HL-60/S4 treated with phorbol 12-myristate 13-acetate at 8.2 ng/mL for 4 days and 3 days (cell line): ENCODE measurements around the gene CD8B2.
"Not testable (repeated sequence)": the region's sequence is repeated elsewhere in the genome, so short reads cannot be mapped to it uniquely, and the experiment has no call there.

ENCODE experiments used
- in situ Hi-C: fragments of 300-500 bp; cut with MboI; formaldehyde crosslinking; loops from 2 replicates; pipeline ENCODE4 v1.15.0; 2022; ENCODE audit warnings: low sequenced_read_pairs

The CD8B2 gene

DNA sequence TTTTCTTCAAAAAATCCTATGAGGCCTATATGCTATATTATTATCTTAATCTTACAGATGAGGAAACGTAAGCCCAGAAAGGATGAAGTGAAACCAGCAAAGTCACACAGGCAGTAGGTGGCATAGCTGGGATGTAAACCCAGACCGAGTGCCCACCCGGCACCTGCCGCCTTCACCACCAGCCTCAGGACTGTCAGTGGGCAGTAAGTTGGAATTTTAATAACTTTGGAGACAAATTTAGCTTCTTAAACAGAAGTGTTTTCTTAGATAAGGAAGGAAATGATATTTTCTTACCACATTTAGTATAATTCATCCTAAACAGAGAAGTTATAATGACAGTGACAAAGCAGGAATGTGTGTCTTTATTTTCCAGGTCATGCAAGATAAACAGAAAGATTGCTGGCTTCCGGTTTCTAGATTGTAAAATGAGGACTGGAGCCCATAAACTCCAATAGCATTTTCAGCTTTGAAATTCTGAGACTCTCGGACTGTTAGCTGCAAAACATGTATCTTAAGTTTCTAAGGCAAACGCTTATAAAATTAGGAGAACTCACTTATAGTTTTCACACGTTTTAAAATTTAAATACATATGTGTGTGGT, 59.3 kb downstream of the CD8B2 start:
- in situ Hi-C loops = loop anchor here (25.0 kb wide), 1 partner anchor 434 kb away; no protein-coding TSS in a partner anchor

DNA sequence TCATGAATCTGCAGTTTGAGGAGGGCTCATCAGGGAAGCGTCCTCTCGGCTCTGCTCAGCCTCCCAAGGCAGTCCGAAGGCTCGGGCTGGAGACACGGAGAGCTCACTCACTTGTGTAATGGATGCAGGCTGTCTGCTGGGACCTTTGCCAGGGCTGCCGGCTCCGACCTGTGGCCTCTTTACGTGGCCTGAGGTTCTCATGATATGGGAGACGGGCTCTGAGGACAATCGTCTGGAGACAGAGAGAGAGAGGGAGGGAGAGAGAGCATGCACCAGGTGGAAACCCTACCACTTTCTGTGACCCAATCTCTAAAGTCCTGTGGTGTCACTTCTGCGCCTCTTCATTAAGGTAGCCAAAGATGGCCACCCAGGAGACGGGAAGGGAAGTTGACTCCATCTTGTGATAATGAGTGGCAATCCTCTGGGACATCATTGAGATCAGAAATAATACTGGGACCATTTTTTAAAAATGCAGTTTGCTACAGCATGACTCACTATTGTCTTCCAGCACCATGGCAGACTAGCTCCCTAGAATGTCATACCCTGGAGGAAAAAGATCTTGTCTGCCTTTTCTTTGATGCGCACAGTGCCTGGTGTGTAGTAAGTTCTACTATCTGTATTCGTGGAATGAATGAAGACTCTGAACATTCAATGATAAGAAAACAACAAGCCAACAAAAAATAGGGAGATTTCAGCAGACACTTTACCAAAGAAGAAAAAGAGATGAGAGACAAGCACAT, 60.2 kb downstream of the CD8B2 start:
- in situ Hi-C loops = loop anchor here (25.0 kb wide), 1 partner anchor 435 kb away; no protein-coding TSS in a partner anchor

DNA sequence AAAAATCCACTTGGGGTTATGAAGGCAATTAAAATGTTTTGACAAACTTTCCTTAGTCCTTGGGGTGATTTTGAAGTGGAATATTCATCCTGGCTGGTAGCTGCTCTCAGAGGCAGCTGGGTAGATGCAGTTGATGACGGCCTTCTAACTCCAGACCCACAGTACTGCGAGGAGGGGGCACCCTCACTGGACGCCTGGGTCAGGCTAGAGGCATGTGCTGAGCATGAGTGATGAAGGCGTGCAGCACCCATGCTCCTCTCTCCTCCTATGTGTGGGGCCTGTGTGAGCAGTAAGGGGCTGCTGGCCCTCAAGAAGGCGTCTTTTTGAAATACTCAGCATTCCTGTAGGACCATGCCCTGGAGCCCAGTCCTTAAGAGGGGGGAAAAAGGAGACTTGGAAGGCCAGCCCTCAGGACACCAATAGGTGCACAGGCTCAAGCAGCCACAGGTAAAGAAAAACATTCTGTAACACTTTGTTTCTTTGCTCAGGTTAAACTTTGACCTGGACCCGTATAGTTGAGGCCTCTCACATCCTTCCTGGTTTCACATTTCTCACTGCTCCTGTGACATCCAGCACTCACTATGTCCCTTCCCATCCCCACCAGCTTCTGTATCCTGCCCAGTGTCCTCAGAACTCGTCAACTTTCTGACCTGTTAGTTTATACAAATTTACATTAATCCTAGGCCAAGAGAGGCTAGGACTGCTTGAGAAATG, 64.4 kb downstream of the CD8B2 start:
- in situ Hi-C loops = no loop called here

DNA sequence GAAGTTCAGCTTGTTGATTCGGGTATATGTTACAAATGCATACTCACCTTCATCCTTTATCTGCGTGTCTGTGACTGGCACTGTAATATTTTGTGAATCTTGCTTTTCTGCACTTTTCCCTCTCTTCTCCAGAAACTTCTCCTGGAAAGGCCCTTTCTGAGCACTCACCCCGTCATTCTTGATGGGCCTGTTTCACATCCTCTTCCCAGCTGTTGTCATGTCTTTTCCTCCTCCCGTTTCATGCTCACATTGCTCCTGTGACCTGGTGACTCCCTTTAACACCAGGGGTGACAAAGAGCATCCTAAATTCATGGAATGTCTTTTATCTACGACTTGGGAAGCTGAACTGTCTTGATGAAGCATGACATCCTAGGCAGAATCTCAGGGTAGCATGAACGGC, 65.8 kb downstream of the CD8B2 start:
- in situ Hi-C loops = no loop called here

DNA sequence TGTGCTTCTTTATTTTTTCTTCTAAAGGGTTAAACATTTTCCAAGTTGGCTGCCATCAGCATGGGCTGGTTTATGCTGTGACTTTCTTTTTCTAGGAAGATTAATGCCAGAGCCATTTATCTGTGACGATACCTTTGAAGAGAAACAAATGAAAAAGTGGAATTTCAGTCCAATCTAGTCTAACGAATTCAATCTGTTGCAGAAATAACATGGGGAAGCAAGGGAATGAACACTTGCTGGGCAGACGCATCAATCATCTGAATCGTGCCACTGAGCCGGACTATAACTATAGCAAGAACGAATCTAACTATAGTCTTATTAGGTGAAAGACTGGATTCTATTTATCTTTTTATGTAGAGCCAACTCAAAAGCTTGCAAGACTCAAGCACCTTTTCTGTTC, 66.2 kb downstream of the CD8B2 start:
- in situ Hi-C loops = no loop called here

DNA sequence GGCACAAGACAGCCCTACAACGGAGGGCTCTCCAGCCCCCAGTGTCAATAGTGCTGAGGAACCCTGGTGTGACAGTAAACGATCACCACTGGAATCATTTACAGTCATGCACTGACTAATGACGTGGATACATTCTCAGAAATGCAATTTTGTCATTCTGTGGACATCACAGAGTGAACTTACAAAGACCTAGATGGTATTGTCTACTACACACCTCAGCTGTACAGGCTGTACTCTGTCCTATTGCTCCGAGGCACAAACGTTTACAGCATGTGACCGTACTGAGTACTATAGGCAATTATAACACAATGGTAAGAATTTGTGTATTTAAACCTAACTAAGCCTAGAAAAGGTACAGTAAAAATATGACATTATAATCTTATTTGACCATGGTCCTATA, 67.2 kb downstream of the CD8B2 start:
- in situ Hi-C loops = no loop called here

DNA sequence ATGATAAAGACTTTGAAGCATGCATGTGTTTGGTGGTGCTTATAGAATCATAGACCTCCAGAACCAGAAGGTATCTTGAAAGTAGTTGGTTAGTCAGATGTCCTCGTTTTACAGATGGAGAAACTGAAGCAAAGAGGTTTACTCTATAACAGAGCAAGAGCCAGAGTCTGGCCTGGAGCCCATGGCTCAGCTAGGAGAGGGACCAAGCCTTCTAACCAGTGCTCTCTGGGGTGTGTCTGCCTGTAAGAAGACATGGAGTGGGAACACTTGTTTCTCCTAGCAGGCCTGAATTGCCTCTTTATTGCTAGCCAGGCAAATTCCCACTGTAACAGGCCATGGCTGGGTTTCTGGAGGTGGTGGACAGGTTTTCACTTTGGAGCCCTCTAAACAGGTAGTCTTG, 67.9 kb downstream of the CD8B2 start:
- in situ Hi-C loops = no loop called here

DNA sequence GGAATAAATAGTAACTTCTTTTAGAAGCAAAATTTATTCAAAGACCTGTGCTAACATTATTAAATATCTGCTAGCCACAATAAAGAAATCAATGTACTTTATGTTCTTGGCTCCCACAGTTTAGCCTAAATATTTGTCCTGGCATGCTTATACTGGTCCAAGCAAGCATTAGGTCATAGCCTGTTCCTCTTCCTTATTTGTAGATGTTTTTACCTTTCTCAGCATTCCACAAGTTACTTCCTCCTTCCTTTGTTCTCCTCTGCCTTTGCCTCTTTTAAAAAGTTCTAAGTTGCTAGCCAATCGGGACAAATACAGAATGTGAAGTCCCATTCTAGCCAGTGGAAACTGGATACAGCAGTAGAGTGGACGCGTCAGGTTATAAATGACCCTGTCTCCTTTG, 72.6 kb downstream of the CD8B2 start:
- in situ Hi-C loops = not testable (repeated sequence)

DNA sequence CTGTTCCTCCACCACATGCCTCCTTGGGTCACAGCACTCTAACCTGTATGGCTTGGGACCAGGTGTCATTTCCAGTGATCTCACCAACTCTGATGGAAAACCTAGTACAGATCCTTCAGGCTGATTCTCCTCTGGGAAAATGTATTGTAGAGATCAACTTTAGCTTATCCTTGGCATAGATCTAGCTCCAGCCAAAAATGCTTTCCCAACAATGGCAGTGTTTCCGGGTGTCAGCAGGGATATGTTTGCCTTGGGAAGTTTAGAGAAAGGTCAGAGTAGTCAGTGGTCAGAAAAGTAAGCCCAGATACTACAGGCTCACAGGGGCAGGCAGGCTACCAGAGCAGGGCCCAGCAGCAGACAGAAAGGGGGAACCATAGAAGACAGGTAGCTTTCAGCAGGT, 73.6 kb downstream of the CD8B2 start:
- in situ Hi-C loops = no loop called here

DNA sequence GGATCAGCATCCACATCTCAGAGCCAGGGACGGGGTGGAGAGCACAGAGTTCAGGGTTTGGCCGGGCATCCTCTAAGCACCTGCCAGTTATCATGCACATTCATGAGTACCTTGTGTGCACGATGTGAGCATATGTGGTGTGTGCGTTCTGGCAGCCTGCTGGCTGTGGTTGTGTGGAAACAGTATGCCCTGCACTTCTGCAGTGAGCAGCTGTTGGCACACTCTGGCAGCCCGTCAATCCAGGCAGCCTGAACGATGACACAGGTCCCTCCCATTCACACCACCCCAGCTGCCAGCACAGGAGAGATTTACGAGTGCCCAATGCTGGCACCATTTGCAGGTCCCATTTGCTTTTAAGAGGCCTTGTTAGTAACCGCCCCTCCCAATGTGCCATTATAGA, 74.2 kb downstream of the CD8B2 start:
- in situ Hi-C loops = no loop called here

DNA sequence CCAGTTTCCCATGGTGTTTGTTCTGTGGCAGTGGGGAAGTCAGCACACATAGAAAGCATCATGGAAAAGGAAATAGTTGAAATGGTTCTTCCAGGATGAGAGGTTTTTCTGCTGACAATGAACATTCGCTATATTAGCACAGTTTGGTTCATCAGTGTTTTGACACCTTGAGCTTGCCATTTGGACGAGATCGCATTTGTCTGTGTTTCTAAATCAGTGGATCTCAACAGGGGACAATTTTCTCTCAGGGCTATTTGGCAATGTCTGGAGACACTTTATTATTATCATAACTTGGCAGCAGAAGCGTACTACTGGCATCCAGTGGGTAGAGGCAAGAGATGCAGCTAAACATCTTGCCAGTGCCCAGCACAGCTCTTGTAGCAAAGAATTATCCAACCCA, 74.6 kb downstream of the CD8B2 start:
- in situ Hi-C loops = no loop called here

DNA sequence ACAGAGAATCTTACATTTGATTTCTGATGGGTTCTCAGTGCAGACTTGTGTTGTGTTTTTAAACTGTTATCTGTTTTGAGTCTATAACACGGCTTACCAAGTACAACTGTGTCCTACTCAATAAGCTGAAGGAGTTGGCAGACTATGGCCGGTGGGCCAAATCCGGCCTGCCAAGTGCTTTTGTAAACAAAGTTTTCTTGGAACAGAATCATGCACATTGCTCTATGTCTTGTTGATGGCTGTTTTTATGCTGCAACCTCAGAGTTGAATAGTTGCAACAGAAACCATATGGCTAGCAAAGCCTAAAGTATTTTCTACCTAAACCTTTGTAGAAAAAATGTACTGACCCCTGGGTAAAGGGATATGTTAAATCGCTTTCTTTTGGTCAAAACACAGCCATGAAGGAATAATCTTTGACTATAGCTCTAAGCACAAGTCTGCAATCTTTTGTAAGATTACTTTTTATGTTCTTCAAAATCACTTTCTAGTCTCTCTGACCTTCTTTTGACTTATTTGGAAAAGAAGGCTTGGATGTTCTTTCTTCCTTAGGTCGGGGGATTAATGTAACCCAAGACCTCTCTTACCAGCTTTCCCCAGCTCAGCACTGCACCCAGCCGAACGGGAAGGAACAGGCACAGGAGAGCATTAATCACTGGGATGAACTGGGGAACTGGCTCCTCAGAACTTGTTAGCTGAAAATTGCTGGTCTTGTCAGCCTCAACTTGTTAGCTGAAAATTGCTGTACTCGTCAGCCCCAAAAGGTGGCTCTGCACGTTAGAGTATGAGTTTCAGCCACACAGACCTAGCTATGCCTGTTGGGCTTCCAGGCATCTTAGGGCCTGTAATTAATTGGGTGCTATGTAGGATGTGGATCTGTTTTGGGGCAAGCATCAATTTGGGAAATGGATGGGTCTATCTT, 75.4 kb downstream of the CD8B2 start:
- in situ Hi-C loops = no loop called here

DNA sequence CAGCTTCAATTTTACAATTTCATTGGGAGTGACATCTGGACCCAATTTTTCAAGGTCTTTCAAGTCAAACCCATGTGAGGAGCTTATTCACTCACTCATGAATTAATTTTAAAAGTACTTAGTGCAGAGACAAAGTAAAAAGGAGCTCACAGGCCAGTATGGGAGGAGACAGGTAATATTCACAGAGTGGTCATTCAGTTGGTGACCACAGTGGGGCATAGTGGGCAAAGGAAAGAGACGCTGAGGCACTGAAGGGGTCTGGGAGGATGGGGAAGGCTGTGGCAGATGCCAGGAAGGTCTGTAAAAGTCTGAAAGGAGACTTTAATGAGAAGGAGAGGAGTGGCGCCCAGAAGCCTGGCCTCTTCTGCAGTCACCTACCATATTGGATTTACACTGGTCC, 76.0 kb downstream of the CD8B2 start:
- in situ Hi-C loops = no loop called here

DNA sequence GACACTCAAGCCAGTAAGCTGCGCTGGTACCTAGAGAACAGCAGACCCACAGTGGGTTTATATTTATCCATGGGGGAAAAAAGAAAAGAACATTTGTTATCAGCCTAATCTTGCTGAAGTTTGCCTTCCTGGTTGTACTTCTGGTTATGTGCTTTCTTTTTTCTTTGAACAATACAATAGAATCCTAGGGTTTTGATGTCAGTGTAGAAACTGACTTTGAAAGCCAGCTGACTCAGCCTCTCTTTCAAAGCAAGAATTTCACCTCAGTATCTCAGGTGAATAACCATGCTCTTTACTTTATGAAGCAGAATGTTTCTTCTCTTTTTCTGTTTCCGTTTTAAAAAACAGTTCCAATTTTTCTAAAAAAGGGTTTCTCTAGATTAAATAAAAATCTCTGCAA, 78.4 kb downstream of the CD8B2 start:
- in situ Hi-C loops = no loop called here

DNA sequence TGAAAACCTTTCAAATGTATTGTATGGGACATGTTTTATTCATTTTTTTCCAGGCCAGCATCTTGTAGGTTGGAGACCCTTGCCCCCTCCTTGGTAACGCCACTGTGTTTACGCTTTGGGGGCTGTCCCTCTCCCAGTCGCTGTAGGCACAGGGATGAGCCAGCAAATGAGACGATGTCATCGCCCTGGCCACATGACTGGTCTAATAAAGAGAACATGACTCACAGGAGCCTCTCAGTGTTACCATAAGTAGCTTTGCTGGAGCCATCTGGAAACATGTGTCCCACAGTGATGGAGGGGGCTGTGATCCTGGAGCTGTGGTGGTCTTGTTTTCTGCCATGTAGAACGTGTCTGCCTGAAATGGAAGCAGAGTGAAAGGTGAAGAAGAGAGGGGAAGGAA, 78.9 kb downstream of the CD8B2 start:
- in situ Hi-C loops = no loop called here

DNA sequence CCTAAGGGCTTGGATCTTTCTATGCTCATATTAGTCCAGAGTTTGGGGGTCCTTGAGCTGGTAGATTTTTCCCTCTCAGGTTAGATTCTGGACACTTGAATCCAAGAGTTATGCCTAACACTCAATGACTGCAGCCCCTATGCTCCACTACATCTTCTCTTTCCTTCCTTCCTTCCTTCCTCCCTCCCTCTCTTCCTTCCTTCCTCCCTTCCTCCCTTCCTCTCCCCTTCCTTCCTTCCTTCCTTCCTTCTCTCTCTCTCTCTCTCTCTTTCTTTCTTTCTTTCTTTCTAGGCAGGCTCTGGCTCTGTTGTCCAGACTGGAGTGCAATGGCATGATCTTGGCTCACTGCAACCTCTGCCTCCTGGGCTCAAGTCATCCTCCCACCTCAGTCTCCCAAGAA, 79.3 kb downstream of the CD8B2 start:
- in situ Hi-C loops = not testable (repeated sequence)

DNA sequence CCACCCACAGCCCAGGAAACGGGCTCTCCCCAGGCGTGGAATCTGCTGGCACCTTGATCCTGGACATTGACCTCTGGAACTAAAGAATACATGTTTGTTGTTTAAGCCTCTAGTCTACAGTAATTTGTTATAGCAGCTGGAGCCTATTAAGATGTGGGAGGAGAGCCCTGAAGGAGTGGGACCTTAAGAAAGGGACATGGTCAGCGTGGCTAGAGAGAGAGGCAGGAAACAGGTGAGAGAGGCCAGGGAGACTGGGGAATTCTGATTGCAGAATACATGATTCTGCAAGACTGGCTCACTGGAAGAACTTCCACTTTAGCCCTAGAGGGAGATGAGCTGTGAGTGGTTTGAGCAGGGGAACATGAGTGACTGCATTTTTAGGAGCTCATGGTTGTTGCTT, 83.2 kb downstream of the CD8B2 start:
- in situ Hi-C loops = no loop called here
